ENCODE results near the gene MYMX.

The MYMX gene

GRCh38 chr6:44265722-44266233, 49.1 kb downstream of the MYMX start:
- DNase-seq, result no peak

GRCh38 chr6:44266347-44266746, 49.6 kb downstream of the MYMX start:
- DNase-seq, result no peak

- DNase-seq, result no peak
Measured at GRCh38 chr6:44267252-44267651, 50.5 kb downstream of the MYMX start.

Measured in NCI-H2171 (cell line).